Keratinocyte (primary cell): ENCODE measurements around the gene CTSD. TPM values are rescaled to one million over a fixed set of nuclear protein-coding genes. Genes with fewer than 3 reads are reported as not detected.

Experiments
- DNase-seq: peaks from one replicate; pipeline ENCODE4 v3.0.0-alpha.2; 2011; ENCODE audit warnings: low read depth, missing footprints, low spot score
- FAIRE-seq: peaks from 2 replicates; lab custom pipeline; 2011; peaks lifted over from hg19 to GRCh38; lab: Jason Lieb, UNC
- H2AFZ ChIP-seq: 2 replicates; pipeline ENCODE4 v1.6.0; 2012; ENCODE audit warnings: low read length, control low read depth, inconsistent platforms; ENCODE audit not compliant: control insufficient read depth
- H3K27ac ChIP-seq: 2 replicates; pipeline ENCODE4 v1.5.1; 2011; ENCODE audit warnings: low read length; ENCODE audit not compliant: control insufficient read depth, insufficient read depth
- H3K27me3 ChIP-seq: 3 replicates; pipeline ENCODE4 v1.6.0; 2011; ENCODE audit warnings: low read length; ENCODE audit not compliant: control insufficient read depth, insufficient read depth; ENCODE audit errors: extremely low read depth
- H3K36me3 ChIP-seq, 2 experiments: 2 replicates in 1 of 2; 3 replicates in 1 of 2; pipeline ENCODE4 v1.5.1; 2011; ENCODE audit warnings: low read length in 2 of 2, mild to moderate bottlenecking in 1 of 2; ENCODE audit not compliant: control insufficient read depth in 2 of 2, insufficient read depth in 2 of 2; ENCODE audit errors: extremely low read depth in 1 of 2
- H3K4me1 ChIP-seq: 3 replicates; pipeline ENCODE4 v1.5.1; 2011; ENCODE audit warnings: low read length; ENCODE audit not compliant: control insufficient read depth, insufficient read depth; ENCODE audit errors: extremely low read depth
- H3K4me2 ChIP-seq: 3 replicates; pipeline ENCODE4 v1.6.0; 2011; ENCODE audit warnings: low read depth, low read length; ENCODE audit not compliant: control insufficient read depth, insufficient read depth; ENCODE audit errors: extremely low read depth
- H3K4me3 ChIP-seq, 3 experiments: fragments of 200-600 bp in 1 of 3; sonication (generic) in 1 of 3; 2 replicates in 2 of 3; 3 replicates in 1 of 3; pipeline ENCODE4 v1.5.1; 2011 to 2016; ENCODE audit warnings: low read length in 3 of 3, mild to moderate bottlenecking in 3 of 3, control low read depth in 2 of 3, inconsistent platforms in 1 of 3, low read depth in 1 of 3, mixed read lengths in 1 of 3, mixed run types in 1 of 3, moderate library complexity in 1 of 3; ENCODE audit not compliant: control insufficient read depth in 2 of 3, insufficient read depth in 2 of 3; ENCODE audit errors: extremely low read depth in 1 of 3
- H3K79me2 ChIP-seq: 2 replicates; pipeline ENCODE4 v1.6.0; 2012; ENCODE audit warnings: low read length; ENCODE audit not compliant: control insufficient read depth, insufficient read depth
- H3K9ac ChIP-seq: 3 replicates; pipeline ENCODE4 v1.6.0; 2011; ENCODE audit warnings: low read length; ENCODE audit not compliant: control insufficient read depth, insufficient read depth; ENCODE audit errors: extremely low read depth
- H3K9me1 ChIP-seq: 3 replicates; pipeline ENCODE4 v1.6.0; 2011; ENCODE audit warnings: low read length; ENCODE audit not compliant: control insufficient read depth, insufficient read depth; ENCODE audit errors: extremely low read depth
- H3K9me3 ChIP-seq: 2 replicates; pipeline ENCODE4 v1.5.1; 2012; ENCODE audit warnings: low read depth, low read length; ENCODE audit not compliant: control insufficient read depth
- H4K20me1 ChIP-seq: 3 replicates; pipeline ENCODE4 v1.6.0; 2011; ENCODE audit warnings: low read length; ENCODE audit not compliant: control insufficient read depth, insufficient read depth; ENCODE audit errors: extremely low read depth
- EZH2 ChIP-seq: IDR thresholded peaks from one replicate; pipeline ENCODE4 v1.6.1; 2012; ENCODE audit warnings: inconsistent platforms, mild to moderate bottlenecking, low read length, moderate library complexity
- dilution Hi-C: fragments of 300-500 bp; cut with MboI; formaldehyde crosslinking; loops from one replicate; pipeline ENCODE4 v1.7.0; 2020; ENCODE audit warnings: low sequenced_read_pairs; ENCODE audit not compliant: extremely low pct_ligation_motif_present
- polyA plus RNA-seq, 5 experiments: library from polyadenylated mRNA; depleted of rRNA in 3 of 5; stranded (reverse) in 3 of 5; stranded (forward) in 1 of 5; unstranded in 1 of 5; fragments of >200 nt; gene quantifications; 1 replicate in 1 of 5; 2 replicates in 3 of 5; 3 replicates in 1 of 5; pipeline versions ENCODE4 v1.2.1 to v1.2.3, GENCODE V29; 2011 to 2012; ENCODE audit warnings: missing spikeins in 2 of 5, low read depth in 1 of 5, low replicate concordance in 1 of 5
- TF ChIP-seq, protein P1 (sequence below), 3 experiments: IDR thresholded peaks in 1 of 3; conservative IDR thresholded peaks in 1 of 3; optimal IDR thresholded peaks in 1 of 3; 2 replicates in 2 of 3; 3 replicates in 1 of 3; pipeline versions ENCODE3 to v1.5.1; 2011; ENCODE audit warnings: low read length in 3 of 3, mild to moderate bottlenecking in 3 of 3, moderate library complexity in 2 of 3, control low read depth in 1 of 3, inconsistent platforms in 1 of 3; ENCODE audit not compliant: insufficient read depth in 2 of 3; ENCODE audit errors: extremely low read depth in 1 of 3

The CTSD gene
- polyA plus RNA-seq, 1 donor (not counting 4 experiments of a cell fraction or from before 2014, with no cell fraction given), result 152 TPM

DNA sequence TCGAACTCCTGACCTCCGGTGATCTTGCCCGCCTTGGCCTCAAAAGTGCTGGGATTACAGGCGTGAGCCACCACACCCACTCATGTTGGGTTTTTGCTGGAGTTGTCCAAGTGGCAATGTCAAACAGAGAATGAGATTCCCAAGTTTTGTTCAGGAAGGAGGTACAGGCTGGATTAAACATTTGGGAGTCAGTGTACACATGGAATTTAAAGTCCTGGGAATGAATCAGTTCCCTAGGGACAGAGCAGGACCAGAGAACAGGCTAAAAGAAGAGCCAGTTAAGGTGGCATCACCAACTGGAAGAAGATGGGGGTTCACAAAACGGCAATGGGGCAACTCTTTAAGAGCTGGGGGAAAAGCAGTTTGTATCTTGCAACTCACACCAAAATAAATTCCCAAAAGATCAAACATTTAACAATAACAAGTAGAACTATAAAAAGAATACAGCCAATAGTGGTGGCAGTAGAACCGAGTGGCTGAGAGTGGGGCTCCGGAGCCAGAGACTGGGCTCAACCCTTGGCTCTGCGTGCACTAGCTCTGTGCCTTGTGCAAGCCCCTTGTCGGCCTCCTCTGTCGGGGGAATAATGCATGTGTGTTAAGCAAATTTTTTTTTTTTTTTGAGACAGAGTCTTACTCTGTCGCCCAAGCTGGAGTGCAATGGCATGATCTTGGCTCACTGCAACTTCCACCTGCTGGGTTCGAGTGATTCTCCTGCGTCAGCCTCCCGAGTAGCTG lies 33.8 kb upstream of the CTSD start:
- DNase-seq, result no peak
- Histone ChIP-seq H3K4me3 (no peak overlapping the region), H3K36me3 (no peaks in the 10 kb centered on the region), H3K9me3 (no peaks in the 10 kb centered on the region), H4K20me1 (no peaks in the 10 kb centered on the region), H2AFZ (no peak overlapping the region), H3K27me3 (no peaks in the 10 kb centered on the region), H3K79me2 (no peaks in the 10 kb centered on the region), H3K4me2 (no peak overlapping the region), H3K27ac (no peak overlapping the region), H3K4me1 (peaks cover 12% of the 10 kb centered on the region), H3K9ac (no peak overlapping the region), H3K9me1 (no peaks in the 10 kb centered on the region)
- TF ChIP-seq EZH2, result no peak
- TF ChIP-seq, protein P1, sequence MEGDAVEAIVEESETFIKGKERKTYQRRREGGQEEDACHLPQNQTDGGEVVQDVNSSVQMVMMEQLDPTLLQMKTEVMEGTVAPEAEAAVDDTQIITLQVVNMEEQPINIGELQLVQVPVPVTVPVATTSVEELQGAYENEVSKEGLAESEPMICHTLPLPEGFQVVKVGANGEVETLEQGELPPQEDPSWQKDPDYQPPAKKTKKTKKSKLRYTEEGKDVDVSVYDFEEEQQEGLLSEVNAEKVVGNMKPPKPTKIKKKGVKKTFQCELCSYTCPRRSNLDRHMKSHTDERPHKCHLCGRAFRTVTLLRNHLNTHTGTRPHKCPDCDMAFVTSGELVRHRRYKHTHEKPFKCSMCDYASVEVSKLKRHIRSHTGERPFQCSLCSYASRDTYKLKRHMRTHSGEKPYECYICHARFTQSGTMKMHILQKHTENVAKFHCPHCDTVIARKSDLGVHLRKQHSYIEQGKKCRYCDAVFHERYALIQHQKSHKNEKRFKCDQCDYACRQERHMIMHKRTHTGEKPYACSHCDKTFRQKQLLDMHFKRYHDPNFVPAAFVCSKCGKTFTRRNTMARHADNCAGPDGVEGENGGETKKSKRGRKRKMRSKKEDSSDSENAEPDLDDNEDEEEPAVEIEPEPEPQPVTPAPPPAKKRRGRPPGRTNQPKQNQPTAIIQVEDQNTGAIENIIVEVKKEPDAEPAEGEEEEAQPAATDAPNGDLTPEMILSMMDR (optimal IDR thresholded peaks at IDR 0.05 in 1 of 3, IDR thresholded peaks at IDR 0.05 in 1 of 3, conservative IDR thresholded peaks at IDR 0.05 in 1 of 3; ENCODE audit: extremely low read depth in 1 of 3, insufficient read depth in 2 of 3, low read length in 3 of 3), result no peak
- dilution Hi-C loops, result no loop called here
- no peak for FAIRE-seq

DNA sequence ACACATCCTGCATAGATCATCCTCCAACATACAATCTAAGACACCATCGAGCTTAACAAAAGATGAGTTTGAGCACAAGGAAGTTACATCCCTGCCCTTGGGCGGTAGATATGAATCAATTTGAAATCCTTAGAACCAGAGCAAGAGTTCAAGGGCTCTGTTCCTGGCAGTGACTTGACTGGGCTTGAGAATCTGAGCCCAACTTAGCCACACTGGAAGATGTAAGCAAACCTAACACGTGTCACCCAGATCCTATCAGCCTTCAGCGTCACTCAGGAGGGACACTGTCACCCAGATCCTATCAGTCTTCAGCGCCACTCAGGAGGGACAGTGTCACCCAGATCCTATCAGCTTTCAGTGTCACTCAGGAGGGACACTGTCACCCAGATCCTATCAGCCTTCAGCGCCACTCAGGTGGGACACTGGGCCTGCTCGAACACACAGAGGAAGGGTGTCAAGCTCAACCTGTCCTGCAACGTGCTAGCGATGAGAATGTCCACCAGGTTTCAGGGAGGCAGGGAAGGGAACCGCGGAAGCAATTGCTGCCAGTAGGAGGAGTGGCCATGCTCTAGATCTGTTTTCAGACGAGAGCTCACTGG lies 32.8 kb upstream of the CTSD start:
- Histone ChIP-seq H3K79me2 (no peaks in the 10 kb centered on the region), H3K9me3 (no peaks in the 10 kb centered on the region), H3K27ac (no peak overlapping the region), H3K36me3 (no peaks in the 10 kb centered on the region), H3K9ac (no peak overlapping the region), H4K20me1 (no peaks in the 10 kb centered on the region), H3K4me2 (peak overlapping the region; percentile 62), H3K4me1 (peaks cover 12% of the 10 kb centered on the region), H3K27me3 (no peaks in the 10 kb centered on the region), H3K4me3 (no peak overlapping the region), H2AFZ (peak overlapping the region; percentile 72), H3K9me1 (no peaks in the 10 kb centered on the region)
- FAIRE-seq (peak; percentile 99), DNase-seq (peak; percentile 73)
- TF ChIP-seq EZH2, result no peak
- TF ChIP-seq, protein P1 (optimal IDR thresholded peaks at IDR 0.05 in 1 of 3, IDR thresholded peaks at IDR 0.05 in 1 of 3, conservative IDR thresholded peaks at IDR 0.05 in 1 of 3; ENCODE audit: extremely low read depth in 1 of 3, insufficient read depth in 2 of 3, low read length in 3 of 3), result peak; percentile 17 to 34 (median 24)
- dilution Hi-C loops, result no loop called here
